Measurements from ENCODE around the gene SLC25A42. TPM values are rescaled to one million over a fixed set of nuclear protein-coding genes. Genes with fewer than 3 reads are reported as not detected.

SLC25A42 gene
- total and polyA plus RNA-seq, 2 of the 13 experiments (the other 11 are each of a cell fraction or from before 2014, with no cell fraction given): 12.8 to 18.3 TPM

GRCh38 chr19:19053508-19054314, 10.1 kb upstream of the SLC25A42 start (continued):
- no peak for TF ChIP-seq ZMAT5 (CRISPR knock-in tag; IDR thresholded peaks at IDR 0.05; ENCODE audit: borderline replicate concordance, low read depth)
- no peak for TF ChIP-seq ZNF792 (CRISPR knock-in tag; IDR thresholded peaks at IDR 0.05)
- TF ChIP-seq ZNF598 (CRISPR knock-in tag; IDR thresholded peaks at IDR 0.05; ENCODE audit: borderline replicate concordance): peak; percentile 40; the same call in 1 of the 2 replicates
- TF ChIP-seq BRCA1 (CRISPR knock-in tag; IDR thresholded peaks at IDR 0.05): no peak
- TF ChIP-seq PAF1 (CRISPR knock-in tag; IDR thresholded peaks at IDR 0.05): no peak
- TF ChIP-seq E2F1 (CRISPR knock-in tag; IDR thresholded peaks at IDR 0.05): no peak
- peak; percentile 29 for TF ChIP-seq YY1 (IDR thresholded peaks at IDR 0.05; ENCODE audit: insufficient read depth, insufficient replicate concordance, low read depth, low read length)
- TF ChIP-seq RAD21 (CRISPR knock-in tag; IDR thresholded peaks at IDR 0.05): peak; percentile 95
- no peak for TF ChIP-seq HDAC2 (CRISPR knock-in tag; IDR thresholded peaks at IDR 0.05)
- TF ChIP-seq ZMYM4 (CRISPR knock-in tag; IDR thresholded peaks at IDR 0.05): no peak
- no peak for TF ChIP-seq ZFAT (CRISPR knock-in tag; conservative IDR thresholded peaks at IDR 0.05)
- TF ChIP-seq USF2 (IDR thresholded peaks at IDR 0.05; ENCODE audit: low read depth, low read length): no peak
- no peak for TF ChIP-seq USF2 (CRISPR knock-in tag; IDR thresholded peaks at IDR 0.05; ENCODE audit: borderline replicate concordance)
- no peak for TF ChIP-seq HDAC1 (CRISPR knock-in tag; IDR thresholded peaks at IDR 0.05)
- no peak for TF ChIP-seq SKI (IDR thresholded peaks at IDR 0.05; ENCODE audit: partially characterized antibody)
- TF ChIP-seq ZNF362 (CRISPR knock-in tag; IDR thresholded peaks at IDR 0.05; ENCODE audit: borderline replicate concordance): 0 out of 2 replicates have a peak, but pooled peaks have one; percentile 14
- no peak for TF ChIP-seq ZNF513 (CRISPR knock-in tag; conservative IDR thresholded peaks at IDR 0.05)

Data from HepG2 (cell line).